HG02885 (cell line): ENCODE measurements around the gene C1orf174.

Source experiments
- ATAC-seq: cut with Tn5 transposase; IDR thresholded peaks from one replicate; pipeline ENCODE4 v1.9.1; 2021; ENCODE audit warnings: mild to moderate bottlenecking; ENCODE audit not compliant: unreplicated experiment, poor library complexity

The C1orf174 gene

DNA sequence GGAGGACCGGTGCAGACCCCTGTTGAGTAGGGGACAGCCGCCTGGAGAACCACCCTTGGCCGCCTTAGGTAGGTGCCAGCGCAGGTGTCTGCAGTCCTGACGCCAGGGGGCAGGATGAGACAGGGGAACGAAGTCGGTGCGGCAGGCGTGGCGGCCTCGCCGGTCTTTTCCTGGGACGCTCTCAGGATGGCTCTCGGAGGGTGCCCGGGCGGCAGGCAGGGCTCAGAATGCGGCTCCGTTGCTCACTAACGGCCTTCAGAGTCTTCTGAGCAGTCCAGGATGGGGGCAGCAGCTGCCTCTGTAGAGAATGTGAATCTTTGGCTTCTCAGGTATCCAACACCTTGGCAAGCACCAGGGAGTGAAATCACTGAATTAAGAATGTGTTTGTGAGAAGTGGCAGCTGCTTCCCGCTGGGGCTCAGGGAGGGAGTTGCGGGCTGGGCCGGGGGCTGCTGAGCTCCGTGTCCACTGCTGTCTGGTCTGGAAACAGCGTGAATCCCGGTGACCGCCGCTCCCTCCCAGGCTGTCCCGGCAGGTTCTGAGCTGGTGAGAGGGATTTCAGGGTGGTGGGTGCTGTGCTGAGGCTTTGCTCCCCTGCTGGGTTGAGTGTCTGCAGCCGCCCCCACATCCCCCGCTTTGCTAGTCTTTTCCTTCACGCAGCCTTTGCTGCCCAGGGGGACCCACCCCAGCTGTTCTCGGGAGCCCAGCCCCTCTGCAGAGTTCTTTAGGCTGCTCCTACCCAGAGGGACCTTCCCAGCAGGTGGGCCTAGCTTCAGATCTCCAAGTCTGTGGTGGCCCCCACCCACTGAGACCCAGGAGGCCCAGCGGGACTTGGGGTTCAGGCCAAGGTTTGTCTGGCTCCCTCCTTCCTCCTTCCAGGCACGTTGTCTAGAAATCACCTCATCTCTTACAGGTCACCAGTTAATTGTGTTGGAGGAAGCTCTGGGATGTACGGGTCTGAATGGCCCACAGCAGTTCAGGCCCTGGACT is 11.1 kb upstream of the C1orf174 start:
- ATAC-seq: no peak

DNA sequence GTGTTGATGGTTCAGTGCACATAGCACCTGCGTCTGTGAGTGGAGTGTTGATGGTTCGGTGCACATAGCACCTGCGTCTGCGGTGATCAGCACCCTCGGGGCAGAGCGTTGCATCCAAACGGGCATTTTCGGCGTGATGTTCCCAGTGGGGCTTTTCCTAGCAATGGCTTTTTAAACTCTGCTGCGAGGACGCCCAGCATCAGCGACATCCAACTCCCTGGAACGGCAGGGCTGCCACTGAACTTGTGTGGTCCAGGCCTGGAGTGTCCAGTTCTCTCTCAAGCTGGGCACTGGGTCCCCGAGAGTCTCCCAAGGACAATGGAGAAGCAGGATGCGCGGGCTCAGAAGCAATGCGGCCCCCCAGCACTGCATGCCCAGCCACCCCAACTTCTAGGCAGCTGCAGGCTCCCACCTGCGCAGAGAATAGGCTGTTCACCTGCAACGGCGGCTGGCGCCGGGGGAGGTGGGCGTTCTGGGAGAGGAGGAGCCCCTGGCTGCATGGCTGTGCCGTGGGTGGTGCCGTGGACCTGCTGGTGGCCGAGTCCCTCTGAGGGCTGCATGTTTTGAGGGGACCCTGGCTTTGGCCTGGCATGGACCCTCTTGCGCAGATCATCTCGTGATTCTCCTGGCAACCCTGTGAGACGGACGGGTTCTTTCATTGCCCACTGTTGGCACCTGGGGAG is 10.1 kb upstream of the C1orf174 start:
- no peak for ATAC-seq

DNA sequence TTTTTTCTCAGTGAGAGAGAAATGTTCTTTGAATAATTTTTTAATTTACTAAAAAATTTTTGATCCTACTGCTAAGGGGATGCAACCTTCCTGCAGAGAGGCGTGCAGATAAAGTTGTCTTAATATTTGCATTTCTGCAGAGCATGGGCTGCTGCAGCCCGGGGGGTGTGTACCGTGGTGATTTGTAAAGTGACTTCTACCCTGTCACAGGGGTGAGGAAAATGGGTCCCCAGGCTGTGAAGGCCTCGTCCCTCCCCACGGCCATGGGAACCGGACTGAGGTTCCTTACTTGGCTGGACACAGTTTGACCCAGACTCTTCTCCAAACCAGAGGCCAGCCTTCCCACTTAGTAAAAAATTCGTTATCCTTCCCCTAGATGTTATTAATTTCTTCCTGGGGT is 9.5 kb upstream of the C1orf174 start:
- no peak for ATAC-seq

DNA sequence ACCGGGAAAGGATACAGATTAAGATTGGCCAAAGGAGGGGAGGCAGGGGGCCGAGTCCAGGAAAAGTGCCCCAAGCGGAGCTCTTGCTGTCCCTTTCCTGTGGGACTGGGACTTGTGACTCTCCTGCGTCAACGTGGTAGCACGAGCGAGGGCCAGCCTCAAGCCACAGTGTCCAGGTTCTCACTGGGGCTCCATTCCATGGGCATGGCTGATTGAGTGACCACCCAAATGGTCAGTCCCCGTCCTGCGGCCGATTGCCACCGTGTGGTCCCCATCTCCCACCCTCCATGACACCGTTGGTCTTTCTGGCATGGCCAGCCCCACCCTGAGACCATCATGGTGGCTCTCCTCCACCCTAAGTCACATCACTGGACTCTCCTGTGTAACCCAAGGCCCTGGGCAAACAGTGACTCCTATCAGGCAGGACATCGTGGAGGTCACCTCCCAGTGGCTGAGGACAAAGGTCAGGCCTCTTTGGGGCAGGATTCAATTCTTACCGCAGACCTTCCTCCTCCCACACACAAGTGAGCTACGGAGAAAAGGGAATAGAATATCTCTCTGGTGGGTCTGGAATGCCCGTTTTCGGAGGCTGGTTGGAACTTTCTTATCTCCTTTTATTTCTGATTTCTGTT is 8.9 kb upstream of the C1orf174 start:
- no peak for ATAC-seq

DNA sequence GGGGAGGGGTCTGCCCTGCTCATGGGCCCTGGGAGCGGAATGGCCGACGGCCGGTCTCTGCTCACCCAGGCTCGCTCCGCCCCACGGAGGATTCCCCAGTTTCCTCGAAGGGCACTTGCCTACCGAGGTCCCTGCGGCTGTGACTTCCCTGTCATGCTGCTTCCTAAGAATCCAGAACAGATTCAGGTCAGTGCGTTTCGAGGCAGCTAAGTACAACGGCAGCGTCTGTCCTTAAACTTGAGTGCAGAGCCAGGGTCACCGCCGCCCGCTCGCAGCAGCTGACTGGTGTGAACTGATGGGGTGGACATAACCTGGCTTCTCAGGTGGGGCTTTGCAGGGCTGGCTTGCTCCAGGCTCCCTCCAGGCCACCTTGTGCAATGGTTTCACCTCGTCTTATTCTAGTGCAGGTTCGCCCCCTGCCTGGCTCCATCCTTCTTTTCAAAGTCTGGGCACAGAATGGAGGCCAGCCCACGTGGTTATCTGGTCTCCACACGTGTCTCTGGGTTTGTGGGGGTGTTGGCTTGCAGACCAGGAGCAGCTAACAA is 7.6 kb upstream of the C1orf174 start:
- ATAC-seq: no peak

DNA sequence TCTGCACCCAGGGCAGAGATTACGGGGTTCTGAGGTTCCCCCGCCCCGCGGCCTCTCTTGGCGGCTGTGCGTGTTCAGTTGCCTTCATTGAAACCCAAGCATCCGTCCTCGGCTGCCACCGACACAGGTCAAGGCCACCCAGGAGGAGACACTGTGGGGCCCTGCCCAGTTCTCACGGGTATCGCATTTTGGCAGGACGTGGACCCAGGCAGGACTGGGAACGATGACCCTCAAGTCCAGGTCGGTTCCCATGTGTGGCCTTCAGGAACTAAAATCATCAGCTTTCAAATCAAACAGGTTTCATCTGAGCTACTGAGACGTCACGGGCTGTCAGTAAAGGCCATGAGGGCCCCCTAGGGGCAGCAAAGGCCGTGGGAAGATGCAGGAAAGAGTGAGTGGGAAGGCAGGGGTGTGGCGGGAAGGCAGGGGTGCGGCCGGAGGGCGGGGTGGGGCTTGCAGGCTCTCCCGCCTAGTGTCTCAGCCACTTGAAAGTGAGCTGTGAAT is 7.0 kb upstream of the C1orf174 start:
- ATAC-seq: no peak

DNA sequence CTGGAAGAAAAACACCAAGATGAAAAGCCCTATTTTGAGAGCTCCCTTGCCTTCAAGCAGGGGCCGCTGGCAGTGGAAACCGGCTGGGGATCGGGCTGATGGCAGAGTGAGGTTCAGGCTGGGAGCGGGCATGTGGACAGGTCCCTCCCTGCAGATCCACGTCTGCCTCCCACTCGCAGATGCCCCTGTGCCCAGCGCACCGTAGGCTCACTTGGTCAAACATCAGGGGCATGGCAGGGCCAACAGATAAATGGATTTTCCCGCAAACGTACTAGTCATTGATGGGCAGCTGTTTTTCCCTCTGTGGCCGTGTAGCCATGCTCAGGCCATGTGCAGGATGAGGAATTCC is 6.6 kb upstream of the C1orf174 start:
- ATAC-seq: no peak

DNA sequence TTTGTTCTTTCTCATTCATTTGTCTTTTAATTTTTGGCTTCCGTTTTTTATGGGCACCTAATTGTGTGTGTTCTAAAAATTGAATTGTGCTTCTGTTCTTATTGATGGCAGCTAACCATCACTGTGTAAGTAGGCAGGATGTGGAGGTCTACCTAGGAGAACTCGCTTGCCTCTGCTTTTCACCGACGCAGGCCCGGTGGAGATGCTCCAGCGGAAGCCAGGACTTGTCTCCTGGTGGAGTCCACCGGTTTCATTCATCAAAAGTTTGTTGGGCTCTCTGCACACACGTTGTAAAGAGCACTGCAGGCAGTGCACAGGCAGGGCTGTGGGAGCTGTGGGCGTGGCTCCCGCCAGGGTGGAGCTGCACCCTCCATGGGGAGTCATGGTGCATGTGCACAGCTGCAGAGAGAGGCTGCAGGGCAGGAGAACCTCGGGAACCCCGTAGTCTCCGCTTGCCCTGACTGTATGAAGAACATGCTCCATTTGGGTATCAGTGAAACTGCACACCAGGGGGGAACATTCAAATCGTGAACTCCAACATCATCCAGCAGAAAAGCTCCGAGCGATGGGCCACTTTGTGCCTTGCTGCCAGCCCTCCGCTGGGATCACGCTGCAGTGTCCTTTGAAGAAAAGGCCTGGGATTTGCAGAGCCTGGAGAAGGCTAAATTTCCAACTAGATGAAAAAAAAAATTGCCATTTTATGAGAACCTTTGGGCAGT is 6.0 kb upstream of the C1orf174 start:
- ATAC-seq: no peak

DNA sequence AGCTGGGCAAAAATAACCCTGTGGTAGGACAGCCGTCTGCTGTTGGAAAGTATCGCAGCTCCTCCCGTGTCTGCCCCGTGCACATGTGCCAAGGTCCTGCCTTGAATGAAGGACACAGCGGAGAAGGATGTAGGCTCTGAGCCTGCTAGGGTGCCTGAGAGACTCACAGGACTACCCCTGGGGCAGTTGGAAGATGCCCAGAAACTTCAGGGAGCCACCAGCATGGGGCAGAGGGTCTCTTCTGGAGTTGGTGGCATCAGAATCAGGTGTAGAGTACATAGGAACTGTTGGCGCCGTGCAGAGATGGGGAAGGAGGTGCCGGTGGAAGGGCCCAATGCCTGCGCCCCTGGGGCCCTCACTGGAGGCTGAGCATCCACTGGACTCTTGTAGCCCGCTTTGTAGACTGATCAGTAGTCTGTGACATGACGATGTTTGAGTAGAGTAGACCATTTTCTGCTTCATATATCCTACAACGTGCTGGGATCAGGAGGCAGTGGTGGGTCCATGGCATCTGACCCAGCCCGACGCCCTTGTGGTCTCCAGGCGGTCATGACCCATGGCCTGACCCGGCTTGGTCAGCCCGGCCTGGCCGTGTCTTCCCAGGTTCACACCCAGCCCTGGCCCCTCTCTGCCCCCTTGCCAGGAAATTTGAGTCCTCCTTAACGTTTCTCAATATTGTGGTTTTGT is 5.3 kb upstream of the C1orf174 start:
- no peak for ATAC-seq

DNA sequence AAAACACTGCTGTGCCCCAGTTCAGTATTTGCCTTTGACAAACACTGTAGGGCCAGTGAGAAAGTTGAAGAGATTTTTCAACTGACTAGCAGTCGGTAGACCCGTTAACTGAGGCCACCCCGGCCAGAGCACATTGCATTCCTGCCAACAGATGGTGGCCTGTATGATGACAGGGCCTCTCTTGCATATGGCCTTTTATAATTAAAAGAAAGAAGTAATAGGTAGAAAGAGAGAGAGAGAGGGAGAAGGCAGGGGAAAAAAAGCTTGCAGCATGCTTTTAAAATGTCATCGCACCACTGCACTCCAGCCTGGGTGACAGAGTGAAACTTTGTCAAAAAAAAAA is 4.7 kb upstream of the C1orf174 start:
- no peak for ATAC-seq

DNA sequence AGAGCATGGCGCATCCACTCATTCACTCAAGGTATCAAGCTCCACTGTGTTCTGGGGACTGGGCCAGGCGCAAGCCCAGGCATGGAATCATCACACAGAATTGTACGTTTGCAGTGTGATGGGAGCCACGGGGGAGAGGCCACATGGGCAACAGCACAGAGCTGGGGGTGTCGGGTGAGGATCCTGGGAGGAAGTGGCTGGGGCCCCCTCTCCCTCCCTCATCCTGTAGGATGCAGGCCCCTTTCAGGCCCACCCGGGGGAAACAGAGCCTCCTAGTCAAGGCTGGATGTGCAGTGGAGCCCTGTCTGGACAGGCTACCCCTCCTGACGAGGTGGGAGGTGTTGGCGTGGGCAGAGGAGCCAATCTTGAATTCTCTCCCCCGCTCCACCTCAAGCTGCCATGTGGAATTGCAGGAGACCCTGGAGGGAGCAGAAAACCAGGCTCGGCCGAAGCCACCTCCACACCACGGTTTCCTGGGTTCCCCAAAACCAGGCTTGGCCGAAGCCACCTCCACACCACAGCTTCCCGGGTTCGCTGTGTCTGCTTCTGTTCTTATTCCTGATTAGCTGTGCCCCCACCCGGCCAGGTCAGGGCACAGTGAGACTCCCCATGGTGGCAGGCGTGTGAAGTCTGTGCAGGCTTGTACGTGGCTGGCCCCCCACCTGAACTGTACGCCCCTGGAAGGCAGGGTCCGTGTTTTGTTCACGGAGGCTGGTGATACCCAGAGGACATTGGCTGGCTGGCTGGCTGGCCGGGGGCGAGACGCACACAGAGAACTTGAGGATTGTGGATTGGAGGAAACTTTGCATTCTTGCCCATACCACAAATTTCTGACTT is 4.2 kb upstream of the C1orf174 start:
- no peak for ATAC-seq

DNA sequence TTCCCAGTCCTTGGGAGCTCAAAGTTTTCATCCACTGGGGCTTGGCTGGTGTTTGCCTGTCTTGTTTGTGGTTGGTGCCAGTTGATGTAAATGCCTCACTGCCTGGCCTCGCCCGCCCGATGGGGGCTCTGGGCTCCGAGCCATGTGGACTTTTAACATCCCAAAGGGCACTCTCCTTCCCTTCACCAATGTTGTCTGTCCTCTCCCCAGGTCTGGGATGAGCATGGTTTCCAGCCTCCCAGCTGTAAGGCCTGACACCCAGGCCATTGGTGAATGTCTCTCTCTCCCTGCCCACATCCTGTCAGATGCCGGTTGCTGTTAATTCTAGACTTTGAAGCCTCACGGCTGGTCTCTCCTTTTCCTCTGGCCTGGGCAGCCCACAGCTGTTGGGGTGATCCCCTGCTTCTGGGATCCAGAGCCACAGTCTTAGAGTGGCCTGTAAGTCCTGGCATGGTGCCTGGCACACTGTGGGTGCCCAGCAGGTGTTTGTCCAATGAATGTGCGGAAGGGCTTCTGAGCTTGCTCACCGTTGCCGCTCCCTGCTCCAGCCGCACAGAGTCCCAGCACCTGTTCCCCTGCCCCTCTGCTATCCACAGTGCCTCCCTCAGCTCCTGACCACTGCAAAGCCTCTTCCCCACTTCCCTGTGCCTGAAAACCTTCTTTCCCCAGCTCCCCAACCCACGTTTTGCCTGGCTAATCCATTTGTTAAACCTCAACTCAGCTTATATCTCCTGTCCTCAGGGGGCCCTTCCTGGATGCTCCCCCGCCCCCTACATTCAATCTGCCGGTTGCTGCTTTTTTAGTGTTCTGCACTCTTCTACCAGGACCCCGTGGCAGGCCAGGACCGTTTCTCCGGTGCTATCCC is 3.3 kb upstream of the C1orf174 start:
- ATAC-seq: no peak

DNA sequence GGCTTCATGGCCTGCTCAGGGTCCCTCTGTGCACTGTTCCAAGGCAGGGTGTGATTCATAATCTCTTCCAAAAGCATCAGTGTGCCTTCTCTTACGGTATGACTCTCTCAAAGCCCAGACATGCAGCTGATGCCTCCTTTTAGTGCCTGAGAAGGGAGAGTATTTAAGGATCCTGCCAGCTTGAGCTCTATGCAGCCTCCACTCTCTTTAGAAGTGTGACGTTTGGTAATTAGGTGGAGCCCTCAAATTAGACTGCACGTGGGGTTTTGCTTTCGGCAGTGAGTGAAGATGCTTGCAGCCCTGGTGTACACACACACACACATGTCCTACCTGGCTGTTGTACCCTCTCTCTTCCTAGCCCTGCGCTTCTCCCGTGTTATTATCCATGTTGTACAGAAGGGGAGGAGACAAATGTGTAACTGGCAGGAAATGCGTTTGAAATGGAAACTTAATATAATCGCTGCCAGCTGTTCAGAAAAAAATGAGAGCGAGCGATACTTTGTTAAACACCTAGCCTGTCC is 2.6 kb upstream of the C1orf174 start:
- ATAC-seq: no peak

DNA sequence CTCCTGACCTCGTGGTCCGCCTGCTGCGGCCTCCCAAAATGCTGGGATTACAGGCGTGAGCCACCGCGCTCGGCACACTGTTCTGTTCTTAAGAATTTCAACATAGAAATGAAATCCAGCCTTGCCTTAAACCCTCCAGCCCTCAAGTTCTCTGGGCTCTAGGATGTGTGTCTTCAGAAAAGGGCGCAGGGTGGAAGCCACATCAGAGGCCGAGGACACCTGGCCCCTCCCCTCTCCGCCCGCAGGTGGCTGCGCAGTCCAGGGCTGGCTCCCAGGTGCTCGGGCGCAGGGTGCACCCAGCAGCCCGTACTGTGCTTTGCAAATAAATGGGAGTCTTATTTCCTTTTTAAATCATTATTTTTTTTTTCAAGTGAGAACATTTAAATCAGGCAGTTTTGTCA is 2.0 kb upstream of the C1orf174 start:
- no peak for ATAC-seq

DNA sequence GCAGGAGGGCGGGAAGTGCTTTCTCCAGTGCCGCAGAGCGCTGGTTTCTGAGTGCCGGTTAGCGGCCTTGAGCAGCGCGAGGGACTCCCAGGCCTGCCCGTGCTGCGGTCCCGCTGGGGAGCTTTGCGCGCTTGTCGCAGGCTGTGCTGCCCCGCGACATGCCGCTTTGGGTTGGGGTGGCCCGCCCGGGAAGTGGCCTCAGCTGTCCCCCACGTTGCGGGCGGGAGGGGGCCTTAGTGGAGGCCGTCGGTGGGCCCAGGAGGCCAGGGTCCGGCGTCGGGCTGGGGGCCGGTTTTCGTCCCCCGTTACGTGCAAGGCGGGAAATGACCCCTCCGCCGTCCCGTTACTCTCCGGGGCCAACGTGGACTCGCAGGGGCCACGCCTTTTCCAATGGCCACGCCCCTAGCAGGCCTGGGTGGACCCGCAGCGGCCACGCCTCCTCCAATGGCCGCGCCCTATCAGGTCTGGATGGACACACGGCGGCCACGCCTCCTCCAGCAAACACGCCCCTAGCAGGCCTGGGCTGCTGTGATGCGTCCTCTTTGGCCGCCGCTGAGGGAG is 977 bp upstream of the C1orf174 start:
- ATAC-seq: peak; percentile 66

DNA sequence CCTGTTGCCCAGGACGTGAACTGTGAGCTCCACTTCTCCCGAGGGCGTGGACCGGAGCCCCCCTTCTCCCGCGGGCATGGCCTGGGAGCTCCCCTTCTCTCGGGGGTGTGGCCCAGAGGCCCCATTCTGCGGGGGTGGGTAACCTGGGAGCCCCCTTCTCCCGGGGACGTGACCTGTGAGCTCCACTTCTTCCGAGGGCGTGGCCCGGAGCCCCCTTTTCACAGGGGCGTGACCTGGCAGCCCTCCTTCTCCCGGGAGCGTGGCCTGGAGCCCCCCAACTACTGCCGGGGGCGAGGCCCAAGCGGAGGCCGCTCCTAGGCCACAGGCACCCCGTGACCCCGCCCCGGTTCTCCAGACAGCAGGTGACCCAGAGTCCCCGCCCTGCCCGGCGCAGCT is 320 bp downstream of the C1orf174 start:
- peak; percentile 5 for ATAC-seq

DNA sequence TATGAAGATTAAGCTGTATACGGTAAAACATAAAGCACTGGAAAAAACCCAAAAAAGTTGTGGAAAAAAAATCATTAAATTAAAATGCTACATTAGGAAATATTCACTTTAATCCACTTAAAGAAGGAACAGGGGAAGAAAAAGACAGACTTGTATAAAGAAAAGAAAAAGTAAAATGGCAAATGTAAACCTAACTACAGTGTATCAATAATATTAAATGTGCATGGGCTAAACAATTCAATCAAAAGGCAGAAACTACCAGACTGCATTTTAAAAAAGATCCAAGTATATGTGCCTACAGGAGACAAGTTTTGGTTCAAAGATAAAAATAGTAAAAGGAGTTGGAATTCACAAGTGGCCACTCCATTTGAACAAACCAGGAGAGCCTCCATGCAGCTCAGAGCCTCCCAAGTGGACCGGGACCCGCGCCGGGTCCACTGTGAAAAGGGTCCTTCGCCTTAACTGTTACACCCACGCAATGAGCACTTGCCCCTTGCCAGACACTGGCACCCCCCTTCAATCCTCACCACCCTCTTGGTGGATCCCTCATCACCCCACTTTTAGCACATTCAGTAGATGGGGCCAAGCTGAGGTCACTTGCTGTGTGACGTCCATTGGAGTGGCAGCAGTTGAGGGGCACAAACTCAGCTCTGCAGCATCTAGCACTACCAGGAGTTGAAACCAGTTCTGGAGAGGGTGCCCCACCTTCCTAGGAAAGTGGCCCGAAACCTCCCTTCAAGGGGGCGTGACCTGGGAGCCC is 898 bp downstream of the C1orf174 start:
- no peak for ATAC-seq
